CD4-positive, alpha-beta T cell treated with Interleukin-15 for 4 hours (primary cell): ENCODE results near the gene POLR2L.

ENCODE experiments used
- DNase-seq: peaks from one replicate; pipeline ENCODE4 v3.0.0-alpha.2; 2020; ENCODE audit warnings: low spot score

Gene POLR2L

DNA sequence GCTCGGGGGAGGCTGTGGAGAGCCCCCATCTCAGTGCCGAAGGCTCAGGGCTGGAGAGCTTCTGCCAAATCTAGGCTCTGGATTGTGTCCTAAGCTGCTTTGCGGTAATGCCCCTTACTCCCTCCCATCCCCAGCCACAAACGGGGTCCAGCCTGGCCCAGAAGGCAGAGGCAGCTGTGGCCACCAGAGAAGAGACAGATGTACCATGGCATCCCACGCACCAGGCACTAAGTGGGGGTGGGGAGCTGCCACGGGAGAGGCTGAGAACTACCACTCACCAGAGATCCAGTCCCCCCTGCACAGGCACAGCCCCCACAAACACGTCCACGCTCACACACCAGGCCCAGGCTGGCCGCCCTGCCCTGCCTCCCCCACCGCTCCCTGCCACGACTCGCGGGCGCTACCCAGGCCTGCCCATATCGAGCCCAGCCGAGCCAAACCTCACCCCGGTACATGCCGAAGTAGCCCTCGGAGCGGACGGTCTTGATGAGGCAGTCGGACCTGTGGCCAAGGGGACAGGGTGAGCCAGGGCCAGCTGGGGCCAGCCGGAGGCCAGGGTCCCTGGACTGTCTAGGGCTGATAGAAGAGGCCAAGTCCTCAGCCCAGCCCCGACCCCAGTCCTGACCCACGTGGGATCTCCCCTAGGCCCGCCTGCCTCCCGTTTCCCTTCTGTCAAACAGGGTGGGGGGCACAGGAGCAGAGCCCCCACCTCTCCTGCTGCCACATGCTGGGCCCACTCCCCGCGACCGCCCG, 48.1 kb downstream of the POLR2L start:
- no peak for DNase-seq

DNA sequence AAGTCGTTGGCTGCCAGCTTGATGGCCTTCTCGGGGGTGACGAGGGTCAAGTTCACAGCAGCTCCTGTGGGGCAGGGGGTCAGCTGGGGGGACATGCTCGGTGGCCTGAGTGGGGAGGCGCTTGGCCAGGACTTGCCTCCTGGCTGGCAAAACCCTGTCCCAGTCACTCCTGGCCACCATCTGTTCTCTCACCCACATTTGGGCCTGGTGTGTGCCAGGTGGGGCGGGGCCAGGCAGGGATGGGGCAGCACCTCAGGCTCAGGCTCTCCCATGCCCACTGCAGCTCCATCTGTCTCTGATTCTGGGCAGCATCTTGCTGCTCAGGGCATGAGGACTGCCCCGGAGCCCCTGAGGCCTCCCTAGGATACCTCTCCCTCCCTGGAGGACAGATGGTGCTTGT, 48.8 kb downstream of the POLR2L start:
- DNase-seq, result no peak

DNA sequence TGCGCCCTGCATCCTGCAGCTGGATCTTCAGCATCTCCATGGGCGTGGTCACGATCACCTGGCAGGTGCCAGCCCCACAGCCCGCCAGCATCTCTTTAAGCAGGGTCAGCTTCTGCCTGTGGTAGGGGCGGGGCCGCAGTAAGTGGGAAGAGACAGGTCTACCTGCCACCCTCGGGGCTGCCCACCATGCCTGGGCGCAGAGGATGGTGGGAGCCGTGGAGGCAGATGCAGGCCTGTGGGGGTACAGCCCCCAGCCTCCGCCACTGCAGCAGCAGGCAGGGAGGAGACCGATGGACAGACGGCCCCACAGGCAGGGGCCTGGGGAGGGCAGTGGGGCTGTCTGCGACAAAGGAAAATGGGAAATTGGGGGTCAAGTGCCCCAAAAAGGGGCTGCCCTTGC, 49.5 kb downstream of the POLR2L start:
- DNase-seq, result no peak

DNA sequence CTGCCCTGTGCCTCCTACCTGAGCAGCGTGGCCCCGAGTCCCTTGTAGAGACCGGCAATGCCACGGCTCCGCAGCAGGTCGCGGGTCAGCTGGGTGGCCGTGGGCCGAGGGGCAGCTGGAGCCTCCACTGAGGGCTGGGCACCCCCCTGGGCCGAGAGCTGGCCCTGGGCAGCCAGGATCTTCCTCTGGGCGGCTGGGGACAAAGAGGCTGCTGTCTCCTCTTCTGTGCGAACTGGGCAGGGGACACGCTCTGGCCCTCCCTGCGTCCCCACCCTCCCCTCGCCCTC, 49.9 kb downstream of the POLR2L start:
- DNase-seq, result no peak

DNA sequence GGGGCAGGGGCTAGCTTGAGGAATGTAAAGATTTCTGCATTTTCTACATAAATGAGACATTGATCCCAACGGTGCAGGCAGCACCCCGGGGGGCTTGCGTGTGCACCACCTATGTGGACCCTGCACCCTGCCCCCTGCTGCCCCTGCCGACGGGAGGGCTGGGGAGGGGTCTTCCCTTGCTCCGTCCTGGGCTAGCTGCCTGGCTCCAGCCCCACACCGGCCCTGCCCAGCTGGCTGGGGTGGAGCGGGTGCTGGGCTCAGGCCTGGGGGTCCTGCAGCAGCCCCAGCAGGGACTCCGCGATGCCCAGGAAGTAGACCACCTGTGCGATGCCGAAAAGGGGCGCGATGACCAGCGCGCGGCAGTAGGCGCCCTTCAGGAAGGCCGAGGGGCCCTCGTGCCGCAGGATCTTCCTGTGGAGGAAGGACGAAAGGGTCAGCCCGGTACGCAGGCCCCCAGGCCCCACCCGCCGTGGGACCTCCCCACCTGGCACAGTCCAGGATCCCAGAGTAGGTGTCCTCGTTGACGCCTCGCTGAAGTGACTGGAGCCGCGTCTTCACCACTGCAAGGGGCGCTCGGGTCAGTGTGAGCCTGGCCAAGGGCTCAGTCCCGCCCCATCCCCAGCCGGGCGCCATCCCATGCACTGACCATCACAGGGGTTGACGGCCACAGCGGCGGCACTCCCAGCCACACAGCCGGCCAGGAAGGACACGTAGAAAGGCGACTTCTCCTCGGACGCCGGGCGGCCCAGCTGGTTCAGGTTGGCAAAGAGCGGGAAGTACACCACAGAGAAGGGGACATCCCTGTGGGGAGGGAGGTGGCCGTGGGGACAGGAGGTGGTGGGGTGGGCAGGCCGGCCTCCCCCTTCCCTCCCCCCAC, 50.4 kb downstream of the POLR2L start:
- no peak for DNase-seq

DNA sequence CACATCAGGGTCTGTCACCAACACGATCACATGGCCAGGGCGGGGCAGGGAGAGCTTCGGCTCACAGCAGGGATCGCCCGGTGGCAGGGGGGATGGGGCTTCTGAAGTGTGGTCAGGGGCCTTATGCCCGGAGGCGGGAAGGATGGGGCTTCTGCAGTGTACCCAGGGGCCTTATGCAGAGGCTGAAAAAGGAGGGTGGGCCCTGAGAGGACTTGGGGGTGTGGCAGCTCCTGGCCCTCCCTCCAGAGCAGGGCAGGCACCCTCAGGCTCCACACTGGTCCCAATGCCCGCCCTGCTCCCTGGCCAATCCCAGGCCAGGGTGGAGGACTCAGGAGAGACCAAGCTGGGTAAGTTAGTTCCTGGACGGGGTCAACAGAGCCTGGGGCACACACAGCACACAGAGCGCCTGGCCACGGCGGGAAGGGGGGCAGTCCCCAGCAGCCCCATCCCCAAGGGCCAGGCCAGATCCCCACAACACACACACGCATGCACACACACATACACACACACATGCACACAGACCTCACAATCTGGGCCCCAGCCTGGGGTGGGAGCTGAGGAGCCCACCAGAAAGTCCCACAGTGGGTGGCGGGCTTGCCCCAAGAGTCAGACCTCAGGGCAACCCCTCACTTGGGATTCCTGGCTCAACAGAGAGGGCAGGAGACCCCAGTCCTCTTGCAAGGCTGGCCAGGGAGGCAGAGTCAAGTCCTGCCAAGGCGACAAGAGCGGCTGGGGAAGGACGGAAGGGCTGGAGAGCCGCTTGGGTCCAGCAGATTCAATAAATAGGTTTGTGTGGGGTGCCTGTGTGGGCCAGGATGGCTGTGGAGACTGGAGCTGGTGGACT, 51.4 kb downstream of the POLR2L start:
- DNase-seq, result no peak

DNA sequence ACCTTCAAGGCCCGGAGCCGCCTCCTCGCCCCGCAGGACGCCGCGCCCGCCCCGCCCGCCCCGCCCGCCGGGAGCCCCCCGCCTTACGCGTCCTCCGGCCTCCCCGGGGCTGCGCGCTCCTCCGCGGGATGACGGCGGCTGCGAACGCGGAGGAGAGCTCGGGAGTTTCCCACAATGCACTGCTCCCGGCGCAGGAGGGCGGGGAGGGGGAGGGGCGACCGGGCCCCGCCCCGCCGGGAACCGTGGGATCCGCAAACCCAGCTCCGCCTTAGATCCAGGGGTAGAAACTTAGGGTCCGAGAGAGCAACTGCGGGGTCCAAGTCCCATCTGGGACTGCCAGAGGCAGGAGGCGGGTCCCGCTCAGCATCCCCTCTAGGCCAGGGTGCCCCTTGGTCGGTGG, 52.4 kb downstream of the POLR2L start, which contains the start of gene CEND1:
CEND1 (minus strand) TSS at position 148 of the 400 bp plus-strand sequence. CDS start 1,514 bp downstream, outside the sequence.
- peak; percentile 31 for DNase-seq
